ENCODE data around the gene EPN2. TPM values are rescaled to one million over a fixed set of nuclear protein-coding genes. Genes with fewer than 3 reads are reported as not detected.

EPN2 gene
- total RNA-seq, 4 donors from 2014 or later: 30.7 to 156 (median 45.1) TPM

GRCh38 chr17:19377602-19378415, 140.6 kb downstream of the EPN2 start:
- 4% methylated on average over 3 of the region's 67 CpGs; no CpG with 5 or more reads in 1 of the 2 donors for WGBS, 2 donors (ENCODE audit: low coverage in 1 of 2)
- peaks cover 0 to 58% (median 13%) of the 10 kb centered on the region in 3 donors for H3K4me1 ChIP-seq
- ATAC-seq: peak; percentile 97

GRCh38 chr17:19378416-19379360, 141.5 kb downstream of the EPN2 start, which contains the start of gene MAPK7:
MAPK7 (plus strand) TSS chr17:19378498; CDS start chr17:19378901, 403 bp downstream.
- no peak for ATAC-seq
- Histone ChIP-seq H3K27me3 (no peaks in the 10 kb centered on the region), H3K9me3 (no peaks in the 10 kb centered on the region), H3K27ac (peak within 1 kb of the TSS; percentile 88 to 98 (median 94)), H3K36me3 (peaks cover 0 to 44% of the 10 kb centered on the region in 2 donors), H3K4me3 (peak within 1 kb of the TSS; percentile 67 to 88), H3K4me1 (peaks cover 0 to 67% (median 20%) of the 10 kb centered on the region in 3 donors)
- WGBS, 2 donors (ENCODE audit: low coverage in 1 of 2): 7% methylated on average over 6 of the region's 69 CpGs; no CpG with 5 or more reads in 1 of the 2 donors
- TF ChIP-seq POLR2AphosphoS5 (IDR thresholded peaks at IDR 0.05) (peak; percentile 46), CTCF (IDR thresholded peaks at IDR 0.05) (no peak), POLR2A (IDR thresholded peaks at IDR 0.05) (peak in 1 of 2 donors; percentile 36), EP300 (IDR thresholded peaks at IDR 0.05) (no peak)

More at GRCh38 chr17:19377602-19378415, 140.6 kb downstream of the EPN2 start:
- Histone ChIP-seq H3K4me3 (peak overlapping the region; percentile 67 to 88), H3K27me3 (no peaks in the 10 kb centered on the region), H3K36me3 (peaks cover 0 to 35% of the 10 kb centered on the region in 2 donors), H3K27ac (peak overlapping the region; percentile 78 to 98 (median 94)), H3K9me3 (no peaks in the 10 kb centered on the region)
- peak; percentile 64 to 70 for TF ChIP-seq POLR2A (IDR thresholded peaks at IDR 0.05)
- TF ChIP-seq EP300 (IDR thresholded peaks at IDR 0.05): no peak
- peak; percentile 79 for TF ChIP-seq POLR2AphosphoS5 (IDR thresholded peaks at IDR 0.05)

GRCh38 chr17:19379361-19380065, 142.3 kb downstream of the EPN2 start:
- WGBS, 2 donors (ENCODE audit: low coverage in 1 of 2): 68 to 87% methylated on average over 3 to 11 of the region's 13 CpGs
- ATAC-seq: no peak
- H3K27ac ChIP-seq: peak overlapping the region in 3 of 4 donors; percentile 92 to 98 (median 95)
- peak overlapping the region; percentile 67 to 88 for H3K4me3 ChIP-seq
- H3K27me3 ChIP-seq: no peaks in the 10 kb centered on the region
- H3K36me3 ChIP-seq: peaks cover 0 to 48% of the 10 kb centered on the region in 2 donors
- no peaks in the 10 kb centered on the region for H3K9me3 ChIP-seq
- H3K4me1 ChIP-seq: peaks cover 0 to 75% (median 29%) of the 10 kb centered on the region in 3 donors
- no peak for TF ChIP-seq CTCF (IDR thresholded peaks at IDR 0.05)
- no peak for TF ChIP-seq EP300 (IDR thresholded peaks at IDR 0.05)
- no peak for TF ChIP-seq POLR2A (IDR thresholded peaks at IDR 0.05)
- no peak for TF ChIP-seq POLR2AphosphoS5 (IDR thresholded peaks at IDR 0.05)

DNA sequence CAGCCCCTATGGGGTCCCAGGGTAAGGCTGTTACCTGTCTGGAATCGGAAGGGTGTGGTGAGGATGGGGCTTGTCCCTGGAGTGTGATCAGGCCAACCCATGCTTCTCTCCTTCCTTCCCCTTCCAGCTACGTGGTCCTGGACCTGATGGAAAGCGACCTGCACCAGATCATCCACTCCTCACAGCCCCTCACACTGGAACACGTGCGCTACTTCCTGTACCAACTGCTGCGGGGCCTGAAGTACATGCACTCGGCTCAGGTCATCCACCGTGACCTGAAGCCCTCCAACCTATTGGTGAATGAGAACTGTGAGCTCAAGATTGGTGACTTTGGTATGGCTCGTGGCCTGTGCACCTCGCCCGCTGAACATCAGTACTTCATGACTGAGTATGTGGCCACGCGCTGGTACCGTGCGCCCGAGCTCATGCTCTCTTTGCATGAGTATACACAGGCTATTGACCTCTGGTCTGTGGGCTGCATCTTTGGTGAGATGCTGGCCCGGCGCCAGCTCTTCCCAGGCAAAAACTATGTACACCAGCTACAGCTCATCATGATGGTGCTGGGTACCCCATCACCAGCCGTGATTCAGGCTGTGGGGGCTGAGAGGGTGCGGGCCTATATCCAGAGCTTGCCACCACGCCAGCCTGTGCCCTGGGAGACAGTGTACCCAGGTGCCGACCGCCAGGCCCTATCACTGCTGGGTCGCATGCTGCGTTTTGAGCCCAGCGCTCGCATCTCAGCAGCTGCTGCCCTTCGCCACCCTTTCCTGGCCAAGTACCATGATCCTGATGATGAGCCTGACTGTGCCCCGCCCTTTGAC, 143.5 kb downstream of the EPN2 start:
- Histone ChIP-seq H3K4me1 (peaks cover 0 to 87% (median 40%) of the 10 kb centered on the region in 3 donors), H3K27me3 (no peaks in the 10 kb centered on the region), H3K9me3 (no peaks in the 10 kb centered on the region), H3K27ac (peak overlapping the region in 3 of 4 donors; percentile 44 to 97 (median 96)), H3K4me3 (no peak overlapping the region), H3K36me3 (peaks cover 0 to 48% of the 10 kb centered on the region in 2 donors)
- no peak for ATAC-seq
- WGBS, 2 donors (ENCODE audit: low coverage in 1 of 2): 79 to 81% methylated on average over 5 to 8 of the region's 29 CpGs
- TF ChIP-seq EP300 (IDR thresholded peaks at IDR 0.05) (no peak), CTCF (IDR thresholded peaks at IDR 0.05) (no peak), POLR2A (IDR thresholded peaks at IDR 0.05) (no peak), POLR2AphosphoS5 (IDR thresholded peaks at IDR 0.05) (no peak)
